Measurements from ENCODE around the gene FAM210A.

GRCh38 chr18:13647761-13648160 is 78.6 kb downstream of the FAM210A start:
- no peak for TF ChIP-seq CTCF (conservative IDR thresholded peaks at IDR 0.05)
- no peak for TF ChIP-seq EZH2 (IDR thresholded peaks at IDR 0.05; ENCODE audit: low read depth)
